Hematopoietic multipotent progenitor cell treated with erythropoietin and hydrocortisone succinate and interleukin-3 and kit ligand, for 4 days (in vitro differentiated cells): Measurements from ENCODE around the gene PAF1.

ENCODE experiments used
- DNase-seq: peaks from one replicate; pipeline ENCODE4 v3.0.0-alpha.2; 2015

The PAF1 gene

GRCh38 chr19:39405261-39405957, 14.5 kb upstream of the PAF1 start:
- DNase-seq: no peak

GRCh38 chr19:39403331-39404312, 12.7 kb upstream of the PAF1 start:
- peak; percentile 94 for DNase-seq

DNA sequence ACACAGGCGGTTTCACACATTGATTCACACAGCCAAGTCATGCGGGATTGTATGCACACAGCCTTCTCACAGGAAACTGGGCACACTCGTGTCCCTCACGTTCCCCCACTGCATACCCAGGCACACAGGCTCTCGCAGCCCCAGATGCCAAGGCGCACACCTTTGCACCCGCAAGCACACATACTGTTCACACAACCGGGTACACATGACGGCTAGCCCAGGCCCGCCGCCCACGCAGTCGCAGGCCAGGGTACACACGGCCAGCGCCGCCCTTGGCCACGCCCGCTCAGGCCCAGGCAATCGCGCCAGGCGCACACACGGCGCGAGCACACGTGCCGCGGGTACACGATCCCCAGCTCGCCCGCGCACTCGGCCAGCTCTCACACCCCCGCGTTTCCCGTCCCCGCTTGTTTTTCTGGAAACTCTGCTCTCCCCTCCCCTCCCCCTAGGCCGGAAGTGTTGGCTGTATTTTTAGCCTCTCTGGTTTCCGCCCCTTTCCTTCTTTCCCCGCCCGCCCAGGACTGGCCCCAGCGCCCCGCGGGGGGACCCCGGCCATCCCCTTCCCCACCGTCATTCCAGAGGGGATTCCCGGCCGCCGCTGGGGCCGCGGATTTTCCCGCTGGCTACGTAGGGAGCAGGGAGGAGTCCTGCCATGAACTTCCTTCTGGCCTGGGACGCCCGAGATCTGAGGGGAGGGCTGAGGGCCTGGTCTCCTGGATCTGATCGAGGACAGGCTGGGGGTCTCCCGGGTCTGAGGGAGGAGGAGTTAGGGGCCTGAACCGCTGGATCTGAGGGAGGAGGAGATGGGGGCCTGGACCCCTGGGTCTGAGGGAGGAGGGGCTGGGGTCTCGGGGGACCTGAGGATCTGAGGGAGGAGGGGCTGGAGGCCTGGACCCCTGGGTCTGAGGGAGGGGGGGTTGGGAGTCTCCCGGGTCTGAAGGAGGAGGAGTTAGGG, 11.7 kb upstream of the PAF1 start:
- peak; percentile 94 for DNase-seq

GRCh38 chr19:39401549-39402345, 10.8 kb upstream of the PAF1 start:
- DNase-seq: peak; percentile 90

DNA sequence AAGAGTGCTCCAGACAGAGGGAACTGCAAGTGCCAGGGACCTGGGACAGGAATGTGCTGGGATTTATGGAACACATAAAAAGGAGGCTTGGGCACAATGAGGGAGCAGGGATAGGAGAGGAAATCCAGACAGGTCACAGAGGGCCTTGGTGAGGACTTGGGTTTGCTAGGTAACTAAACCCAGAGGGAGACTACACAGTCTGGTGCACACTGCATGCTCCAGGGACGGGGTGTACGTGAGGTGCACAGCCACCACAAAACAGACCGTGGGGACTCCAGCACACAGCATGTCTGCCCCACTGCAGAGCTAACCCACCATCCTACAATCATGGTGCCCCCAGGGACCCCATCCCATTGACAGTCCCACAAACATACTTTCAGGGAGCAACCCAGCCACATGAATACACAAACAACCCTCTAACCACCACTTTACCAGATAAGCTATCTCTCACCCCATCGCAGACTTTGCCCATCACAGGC, 10.2 kb upstream of the PAF1 start:
- no peak for DNase-seq

DNA sequence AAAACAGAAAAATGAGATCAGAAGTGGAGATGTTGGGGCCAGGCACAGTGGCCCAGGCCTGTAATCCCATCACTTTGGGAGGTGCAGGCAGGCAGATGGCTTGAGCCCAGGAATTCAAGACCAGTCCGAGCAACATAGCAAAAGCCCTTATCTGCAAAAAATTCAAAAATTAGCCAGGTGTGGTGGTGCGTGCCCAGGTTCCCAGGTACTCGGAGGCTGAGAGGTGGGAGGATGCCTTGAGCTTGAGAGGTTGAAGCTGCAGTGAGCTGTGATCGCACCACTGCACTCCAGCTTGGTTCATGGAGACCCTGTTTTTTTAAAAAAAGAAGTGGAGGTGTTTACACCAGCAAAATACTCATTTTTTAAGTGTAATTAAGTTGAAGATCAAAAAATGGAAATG, 9.2 kb upstream of the PAF1 start:
- no peak for DNase-seq

GRCh38 chr19:39399668-39400050, 8.8 kb upstream of the PAF1 start:
- DNase-seq: no peak

DNA sequence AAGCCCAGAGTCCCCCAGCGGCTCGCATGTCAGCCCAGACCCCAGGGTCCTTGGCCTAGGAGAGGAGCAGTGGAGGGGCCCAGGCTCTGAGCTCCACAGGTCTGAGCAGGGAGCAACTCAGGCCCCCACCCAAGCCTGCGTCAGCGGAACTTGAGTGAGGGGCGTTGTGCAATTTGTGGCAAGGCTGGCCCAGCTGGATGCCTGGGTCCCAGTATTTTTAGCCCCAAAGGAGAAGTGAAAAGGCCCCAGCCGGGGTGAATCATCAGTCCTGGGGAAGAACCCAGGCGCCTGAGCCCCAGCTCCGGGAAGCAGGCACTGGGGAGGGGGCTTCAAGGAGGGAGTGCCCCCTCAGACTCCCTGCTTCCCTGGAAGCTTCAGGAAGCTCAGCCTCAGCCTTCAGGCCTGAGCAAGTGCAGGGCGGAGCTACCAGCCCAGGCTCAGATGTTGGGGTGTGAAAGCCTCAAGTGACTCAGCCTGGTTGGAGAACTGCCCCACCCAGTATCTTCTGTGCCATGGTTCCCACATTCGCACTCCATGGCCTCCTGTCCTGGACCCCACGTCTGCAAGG, 7.5 kb upstream of the PAF1 start:
- peak; percentile 83 for DNase-seq

- DNase-seq: peak; percentile 95
These were observed 6.7 kb upstream of the PAF1 start for GRCh38 chr19:39397360-39398296.

DNA sequence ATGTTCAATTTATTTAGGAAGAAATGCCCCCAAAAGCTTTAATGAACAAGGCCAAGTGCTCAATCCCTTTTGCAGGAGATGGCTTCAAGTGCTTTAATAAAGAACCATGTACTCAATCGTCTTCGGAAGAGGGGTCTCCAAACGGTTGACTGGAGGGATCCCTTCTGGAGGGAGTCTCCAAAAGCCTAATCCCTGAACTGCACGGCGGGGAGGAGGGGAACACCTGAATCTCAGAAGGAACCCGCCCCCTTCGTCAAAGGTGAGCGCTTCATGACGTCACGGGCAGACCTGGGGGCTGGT, 505 bp downstream of the PAF1 start:
- no peak for DNase-seq

DNA sequence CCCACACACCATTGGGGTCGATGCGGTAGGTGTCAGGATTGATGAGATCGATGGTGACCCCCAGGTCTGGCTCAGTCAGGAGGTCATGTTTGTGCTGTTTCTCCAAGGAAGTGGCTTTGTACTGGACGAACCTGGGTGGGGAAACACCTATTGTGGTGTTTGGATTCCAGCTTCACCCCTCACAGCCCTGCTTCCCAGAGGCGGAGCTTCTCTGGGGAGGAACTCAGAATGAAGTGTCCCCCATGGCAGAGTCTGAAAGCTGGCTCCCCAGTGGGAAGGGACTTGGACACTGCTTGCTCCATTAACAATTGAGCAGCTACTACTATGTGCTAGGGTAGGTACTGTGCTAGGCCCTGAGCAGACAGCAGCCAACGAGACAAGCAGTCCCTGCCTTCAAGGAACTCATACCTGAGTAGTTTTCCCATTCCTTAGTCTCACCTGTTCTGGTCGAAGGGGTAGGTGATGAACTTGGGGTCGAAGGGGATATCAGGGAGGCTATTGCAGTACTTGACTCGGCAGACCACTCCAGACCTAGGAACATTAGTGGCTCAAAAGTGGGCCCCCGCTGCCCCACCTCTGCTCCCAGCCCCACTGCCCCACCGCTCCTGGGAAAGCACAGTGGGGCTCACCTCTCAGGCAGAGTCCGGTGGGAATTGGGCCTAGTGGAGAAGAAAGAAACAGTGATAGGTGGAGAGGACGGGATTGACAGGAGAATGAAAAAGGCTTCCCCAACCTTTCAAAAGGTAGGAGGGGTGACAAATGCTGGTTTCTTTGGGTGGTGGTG, 1.1 kb downstream of the PAF1 start:
- DNase-seq: no peak

DNA sequence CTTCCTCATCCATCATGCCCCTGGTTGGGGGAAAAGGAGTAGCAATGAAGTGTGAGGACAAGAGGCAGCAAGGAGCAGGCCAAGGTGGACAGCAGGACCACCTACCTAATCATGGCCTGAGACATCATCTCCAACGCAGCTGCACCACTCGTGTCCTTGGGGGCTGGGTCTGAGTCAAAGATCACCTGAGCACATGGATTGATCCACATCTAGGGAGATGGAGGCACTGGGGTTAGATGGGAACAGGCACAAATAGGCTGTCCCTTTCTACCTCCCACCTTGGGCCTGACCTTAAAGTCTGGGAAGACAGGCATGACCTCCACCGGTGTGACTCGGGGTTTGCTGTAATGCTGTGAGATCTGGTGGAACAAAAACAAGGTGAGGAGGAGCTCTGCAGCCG, 2.2 kb downstream of the PAF1 start:
- DNase-seq: no peak

- no peak for DNase-seq
These were observed 4.3 kb downstream of the PAF1 start for GRCh38 chr19:39386557-39386956.

DNA sequence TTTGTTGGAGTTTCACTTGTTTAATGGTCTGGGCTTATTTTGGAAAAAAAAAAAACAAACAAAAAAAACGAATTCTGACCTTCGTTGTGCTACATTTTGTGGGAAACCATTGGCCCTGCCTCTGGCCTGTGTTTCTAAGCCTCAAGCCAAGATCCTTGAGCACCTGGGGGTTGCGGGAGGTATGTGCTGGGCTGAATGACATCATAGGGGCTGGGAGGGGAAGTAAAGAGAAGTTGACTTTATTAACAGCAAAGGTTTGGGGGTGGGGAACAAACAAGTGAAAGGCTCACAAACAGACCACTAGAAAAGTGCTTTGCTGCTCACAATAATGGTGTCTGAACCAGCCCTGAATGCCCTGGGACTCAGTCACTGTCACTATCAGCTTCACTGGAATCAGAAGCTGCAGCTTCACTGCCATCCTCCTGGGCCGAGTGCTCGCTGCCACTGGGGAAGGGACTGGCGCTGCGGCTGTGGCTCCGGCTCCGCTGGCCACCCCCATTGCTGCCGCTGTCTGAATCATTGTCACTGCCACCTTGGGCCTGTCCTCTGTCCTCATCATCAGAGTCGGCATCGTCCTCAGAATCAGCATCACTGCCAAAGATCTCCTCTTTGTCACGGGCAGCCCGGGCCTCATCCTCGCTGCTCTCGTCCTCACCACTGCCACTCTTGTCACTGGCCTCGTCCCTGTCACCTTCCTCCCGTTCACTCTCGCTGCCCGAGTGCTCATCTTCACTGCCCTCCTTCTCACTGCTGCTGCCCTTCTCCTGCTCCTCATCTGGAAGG, 5.1 kb downstream of the PAF1 start:
- no peak for DNase-seq

DNA sequence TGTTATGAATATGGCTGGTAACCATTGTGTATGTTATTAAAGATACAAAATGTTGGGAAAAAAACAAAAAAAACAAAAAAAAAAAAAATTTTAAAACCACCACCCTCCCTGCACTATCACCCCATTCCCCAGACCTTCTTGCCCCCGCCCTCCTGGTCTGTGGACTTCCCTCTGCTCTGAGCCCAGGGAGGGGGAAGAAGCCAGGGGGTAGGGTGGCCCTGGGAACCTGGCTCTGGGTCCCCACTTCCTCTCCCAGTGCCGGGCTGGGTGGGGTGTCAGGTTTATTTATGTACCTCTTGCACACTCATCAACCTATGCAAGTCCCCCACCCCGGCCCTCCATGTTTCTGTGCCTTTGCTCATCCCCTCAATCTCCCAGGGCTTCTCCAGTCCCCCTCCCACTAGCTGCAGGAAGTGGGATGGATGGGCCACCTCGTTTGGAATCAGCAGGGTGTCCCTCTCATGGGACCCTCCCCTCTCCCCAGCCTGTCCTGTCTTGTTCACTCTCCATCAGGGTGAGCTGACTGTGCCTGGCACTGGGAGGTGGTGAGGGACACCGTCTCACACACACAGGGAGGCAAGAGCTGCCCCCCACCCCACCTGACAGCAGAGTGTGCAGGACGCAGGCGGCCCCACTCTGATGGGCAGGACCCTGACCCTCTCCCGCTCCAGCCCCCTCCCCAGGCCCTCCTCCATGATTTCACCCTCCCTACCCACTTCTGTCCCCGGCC, 5.9 kb downstream of the PAF1 start:
- no peak for DNase-seq

DNA sequence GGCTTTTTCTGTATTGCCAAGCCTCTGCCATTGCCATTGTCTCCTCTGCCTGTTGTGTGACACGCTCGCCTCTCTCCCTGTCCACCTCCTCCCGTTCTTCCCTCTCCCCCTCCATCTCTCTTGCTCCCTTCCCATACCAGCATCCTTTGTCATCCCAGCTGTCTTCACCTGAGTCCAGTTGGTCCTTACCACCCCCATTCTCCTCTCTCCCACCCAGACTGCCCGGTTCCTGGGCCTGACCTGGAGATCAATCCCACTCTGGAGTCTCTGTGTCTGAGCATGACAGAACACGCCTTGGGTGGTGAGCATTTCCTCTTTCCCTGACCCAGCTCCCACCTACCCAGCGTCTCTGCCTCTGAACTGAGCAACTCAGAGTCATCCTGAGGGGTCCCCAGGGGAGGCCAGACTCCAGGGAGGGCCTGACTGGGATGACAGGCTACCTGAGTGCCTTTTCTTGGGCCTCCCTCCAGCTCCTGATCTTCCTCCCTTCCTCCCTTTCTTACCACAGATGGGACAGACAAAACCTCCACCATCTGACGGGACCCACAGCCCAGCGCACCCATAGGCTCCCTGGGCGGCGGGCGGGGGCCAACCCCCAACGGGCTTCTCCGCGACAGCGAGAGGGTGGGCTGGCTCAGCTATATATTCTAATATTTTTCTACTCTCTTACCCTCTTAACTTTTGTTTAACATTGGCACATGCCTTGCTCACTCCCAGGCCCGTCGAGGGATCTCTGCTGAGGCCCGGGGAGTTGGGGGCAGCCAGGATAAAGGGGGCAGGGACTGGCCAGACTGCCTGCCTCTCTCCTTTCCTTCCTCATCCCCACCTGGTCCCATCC, 7.7 kb downstream of the PAF1 start:
- no peak for DNase-seq

GRCh38 chr19:39381910-39382611, 8.8 kb downstream of the PAF1 start:
- peak; percentile 64 for DNase-seq
